ENCODE data around the gene ZIC4. TPM values are rescaled to one million over a fixed set of nuclear protein-coding genes. Genes with fewer than 3 reads are reported as not detected.

The ZIC4 gene
- total RNA-seq, 4 donors from 2014 or later, result 0.21 TPM; not detected in 3

- H3K27me3 ChIP-seq, result peaks cover 10 to 100% of the 10 kb centered on the region in 2 donors
- H3K4me1 ChIP-seq, result peaks cover 0 to 48% (median 9%) of the 10 kb centered on the region in 4 donors
- no peak overlapping the region for H3K4me3 ChIP-seq
- H3K27ac ChIP-seq, result no peak overlapping the region
- H3K9me3 ChIP-seq, result peaks cover 0 to 4% (median 0%) of the 10 kb centered on the region in 4 donors
- H3K36me3 ChIP-seq, result no peaks in the 10 kb centered on the region
- WGBS, 2 donors, result 8 to 14% methylated on average over 21 to 27 of the region's 27 CpGs
- no peak for DNase-seq (ENCODE audit: low spot score in 2 of 2)
- TF ChIP-seq EP300 (IDR thresholded peaks at IDR 0.05), result no peak
Observed at GRCh38 chr3:147405231-147406027, 914 bp downstream of the ZIC4 start.

DNA sequence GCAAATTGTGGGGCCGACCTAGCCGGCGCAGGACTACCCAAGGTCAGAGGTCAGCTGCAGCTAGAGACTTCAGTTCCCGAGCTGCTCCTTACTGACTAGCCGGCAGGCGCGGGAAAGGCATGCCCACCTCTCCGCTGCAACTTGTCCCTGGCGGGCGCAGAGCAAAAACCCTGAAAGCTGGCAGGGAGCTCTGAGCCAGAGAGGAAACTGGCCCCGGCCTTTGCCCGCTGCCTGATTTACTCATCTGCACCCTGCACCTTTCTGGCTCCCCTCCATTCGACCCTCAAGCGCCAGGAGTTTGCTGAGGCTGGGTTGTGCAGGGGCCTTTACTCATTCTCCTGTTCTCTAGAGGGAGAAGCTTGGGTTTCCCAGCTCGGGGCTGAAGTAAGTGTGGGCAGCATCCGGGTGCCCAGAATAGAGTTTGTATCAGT lies 1.5 kb downstream of the ZIC4 start:
- Histone ChIP-seq H3K27ac (no peak overlapping the region), H3K9me3 (peaks cover 0 to 4% (median 0%) of the 10 kb centered on the region in 4 donors), H3K27me3 (peaks cover 8 to 100% of the 10 kb centered on the region in 2 donors), H3K4me1 (peaks cover 0 to 41% (median 3%) of the 10 kb centered on the region in 4 donors), H3K4me3 (no peak overlapping the region), H3K36me3 (no peaks in the 10 kb centered on the region)
- DNase-seq (ENCODE audit: low spot score in 2 of 2), result no peak
- WGBS, 2 donors, result 16 to 23% methylated on average over 10 to 16 of the region's 16 CpGs
- TF ChIP-seq POLR2A (IDR thresholded peaks at IDR 0.05) (no peak), EP300 (IDR thresholded peaks at IDR 0.05) (no peak), CTCF (IDR thresholded peaks at IDR 0.05) (no peak)

- peaks cover 7 to 100% of the 10 kb centered on the region in 2 donors for H3K27me3 ChIP-seq
- H3K4me3 ChIP-seq, result no peak overlapping the region
- H3K27ac ChIP-seq, result no peak overlapping the region
- no peaks in the 10 kb centered on the region for H3K36me3 ChIP-seq
- TF ChIP-seq POLR2A (IDR thresholded peaks at IDR 0.05) (no peak), EP300 (IDR thresholded peaks at IDR 0.05) (no peak), CTCF (IDR thresholded peaks at IDR 0.05) (no peak)
- peaks cover 0 to 35% (median 0%) of the 10 kb centered on the region in 4 donors for H3K4me1 ChIP-seq
- H3K9me3 ChIP-seq, result peaks cover 0 to 4% (median 0%) of the 10 kb centered on the region in 4 donors
- DNase-seq (ENCODE audit: low spot score in 2 of 2), result no peak
- 48 to 49% methylated on average over 11 of the region's 11 CpGs for WGBS, 2 donors
Observed at GRCh38 chr3:147404000-147404799, 2.1 kb downstream of the ZIC4 start.

- DNase-seq (ENCODE audit: low spot score in 2 of 2), result no peak
- H3K27ac ChIP-seq, result no peak overlapping the region
- TF ChIP-seq EP300 (IDR thresholded peaks at IDR 0.05), result no peak
Observed at GRCh38 chr3:147403511-147403910, 2.8 kb downstream of the ZIC4 start.

DNA sequence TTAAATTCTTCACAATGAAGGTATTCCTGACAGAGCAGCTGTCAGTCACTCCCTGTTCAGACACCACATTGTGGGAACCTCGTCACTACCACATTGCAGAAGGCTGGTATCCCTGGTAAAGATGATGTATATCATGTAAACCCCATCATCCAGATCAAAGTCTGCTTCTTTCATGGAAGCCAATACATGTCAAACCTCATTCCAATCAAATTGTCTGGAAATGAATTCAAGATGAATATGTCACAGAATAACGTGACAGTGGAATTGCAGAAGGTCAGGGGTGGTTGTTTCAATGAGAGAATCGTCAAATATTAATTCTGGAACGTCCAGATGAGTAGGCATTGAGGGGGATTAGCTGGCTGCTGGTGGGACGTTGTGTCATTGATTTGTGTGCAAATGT lies 4.2 kb downstream of the ZIC4 start:
- no peak for TF ChIP-seq EP300 (IDR thresholded peaks at IDR 0.05)
- no peak for TF ChIP-seq POLR2A (IDR thresholded peaks at IDR 0.05)
- no peak for TF ChIP-seq CTCF (IDR thresholded peaks at IDR 0.05)
- WGBS, 2 donors, result 30 to 39% methylated on average over 5 of the region's 5 CpGs
- Histone ChIP-seq H3K27ac (no peak overlapping the region), H3K4me1 (peaks cover 0 to 29% (median 3%) of the 10 kb centered on the region in 4 donors), H3K36me3 (no peaks in the 10 kb centered on the region), H3K4me3 (no peak overlapping the region), H3K9me3 (no peaks in the 10 kb centered on the region), H3K27me3 (peaks cover 0 to 100% of the 10 kb centered on the region in 2 donors)
- DNase-seq (ENCODE audit: low spot score in 2 of 2), result no peak

More at GRCh38 chr3:147403511-147403910, 2.8 kb downstream of the ZIC4 start:
- WGBS, 2 donors, result 67 to 70% methylated on average over 5 of the region's 5 CpGs
- Histone ChIP-seq H3K4me1 (peaks cover 0 to 30% (median 0%) of the 10 kb centered on the region in 4 donors), H3K9me3 (peaks cover 0 to 4% (median 0%) of the 10 kb centered on the region in 4 donors), H3K27me3 (peaks cover 4 to 100% of the 10 kb centered on the region in 2 donors), H3K36me3 (no peaks in the 10 kb centered on the region), H3K4me3 (no peak overlapping the region)

Data from tibial nerve (tissue), 4 donors.